Spleen (tissue), 7 donors: Measurements from ENCODE around the gene PLXNA2.

ENCODE experiments used
- POLR2A ChIP-seq, 3 donors: fragments of 450-650 bp; IDR thresholded peaks; one replicate each; pipeline ENCODE4 v1.5.1; 2017; ENCODE audit warnings: antibody characterized with exemption in 3 of 3, mild to moderate bottlenecking in 1 of 3
- POLR2AphosphoS5 ChIP-seq, 3 donors: sonication (generic); formaldehyde crosslinking; IDR thresholded peaks; one replicate each; pipeline ENCODE4 v1.5.1; 2017; ENCODE audit warnings: antibody characterized with exemption in 3 of 3
- TF ChIP-seq, protein P1 (sequence below), 11 experiments: fragments of 200-600 bp in 7 of 11; fragments of 450-650 bp in 4 of 11; sonication (generic) in 4 of 11; IDR thresholded peaks in 8 of 11; conservative IDR thresholded peaks in 3 of 11; 1 replicate in 7 of 11; 2 replicates in 4 of 11; pipeline versions ENCODE4 v1.4.0 to v1.8.0; 2016 to 2021; ENCODE audit warnings: antibody characterized with exemption in 11 of 11, inconsistent platforms in 4 of 11, mild to moderate bottlenecking in 1 of 11
- donor health status: DM: no; HTN: no; CAD: no; lungs with moderate emphysema.
- donor health status: DM: no; HTN: no; CAD: no.
- donor health status: DM: no; HTN: no; CAD: no.

DNA sequence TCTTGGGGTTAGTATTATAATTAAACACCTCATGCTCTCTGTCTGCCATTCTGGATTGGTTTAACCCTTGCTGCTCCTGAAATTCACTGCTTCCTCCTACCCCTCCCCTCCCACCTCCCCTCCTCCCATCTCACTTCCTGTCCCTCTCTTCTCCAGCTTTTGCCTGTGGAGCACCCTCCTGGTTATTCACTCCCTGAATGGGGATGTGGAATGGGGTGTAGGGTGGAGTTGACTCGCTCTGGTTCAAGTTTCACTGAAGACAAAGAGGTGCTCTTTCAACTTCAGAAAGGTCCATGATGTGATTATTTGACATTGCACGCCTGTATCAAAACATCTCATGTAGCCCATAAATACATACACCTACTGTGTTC is 160.5 kb downstream of the PLXNA2 start:
- TF ChIP-seq POLR2A (IDR thresholded peaks at IDR 0.05) (no peak), POLR2AphosphoS5 (IDR thresholded peaks at IDR 0.05) (no peak)
- TF ChIP-seq, protein P1, sequence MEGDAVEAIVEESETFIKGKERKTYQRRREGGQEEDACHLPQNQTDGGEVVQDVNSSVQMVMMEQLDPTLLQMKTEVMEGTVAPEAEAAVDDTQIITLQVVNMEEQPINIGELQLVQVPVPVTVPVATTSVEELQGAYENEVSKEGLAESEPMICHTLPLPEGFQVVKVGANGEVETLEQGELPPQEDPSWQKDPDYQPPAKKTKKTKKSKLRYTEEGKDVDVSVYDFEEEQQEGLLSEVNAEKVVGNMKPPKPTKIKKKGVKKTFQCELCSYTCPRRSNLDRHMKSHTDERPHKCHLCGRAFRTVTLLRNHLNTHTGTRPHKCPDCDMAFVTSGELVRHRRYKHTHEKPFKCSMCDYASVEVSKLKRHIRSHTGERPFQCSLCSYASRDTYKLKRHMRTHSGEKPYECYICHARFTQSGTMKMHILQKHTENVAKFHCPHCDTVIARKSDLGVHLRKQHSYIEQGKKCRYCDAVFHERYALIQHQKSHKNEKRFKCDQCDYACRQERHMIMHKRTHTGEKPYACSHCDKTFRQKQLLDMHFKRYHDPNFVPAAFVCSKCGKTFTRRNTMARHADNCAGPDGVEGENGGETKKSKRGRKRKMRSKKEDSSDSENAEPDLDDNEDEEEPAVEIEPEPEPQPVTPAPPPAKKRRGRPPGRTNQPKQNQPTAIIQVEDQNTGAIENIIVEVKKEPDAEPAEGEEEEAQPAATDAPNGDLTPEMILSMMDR (IDR thresholded peaks at IDR 0.05 in 8 of 11, conservative IDR thresholded peaks at IDR 0.05 in 3 of 11), result no peak
